Raji (cell line): ENCODE measurements around the gene WASHC2C.

Experiments
- POLR2A ChIP-seq: IDR thresholded peaks from 2 replicates; pipeline ENCODE4 v1.6.1; 2011; ENCODE audit warnings: low read depth, low read length, control low read depth; ENCODE audit not compliant: insufficient read depth

The WASHC2C gene

GRCh38 chr10:45726703-45727420 lies at the start of gene WASHC2C:
WASHC2C (plus strand) TSS chr10:45727266; CDS start chr10:45727318, 52 bp downstream.
- peak; percentile 59 for TF ChIP-seq POLR2A

GRCh38 chr10:45809837-45810236 lies 82.8 kb downstream of the WASHC2C start:
- no peak for TF ChIP-seq POLR2A

- TF ChIP-seq POLR2A = no peak
These were observed 84.0 kb downstream of the WASHC2C start for GRCh38 chr10:45811075-45811474.

- TF ChIP-seq POLR2A = no peak
These were observed 90.2 kb downstream of the WASHC2C start for GRCh38 chr10:45817130-45817859.

GRCh38 chr10:45817912-45818311 lies 90.8 kb downstream of the WASHC2C start:
- no peak for TF ChIP-seq POLR2A

- TF ChIP-seq POLR2A = no peak
These were observed 92.5 kb downstream of the WASHC2C start for GRCh38 chr10:45819552-45819951.
